Keratinocyte (primary cell): ENCODE results near the gene NT5DC3. TPM values are rescaled to one million over a fixed set of nuclear protein-coding genes. Genes with fewer than 3 reads are reported as not detected.
"Not testable (repeated sequence)": the region's sequence is repeated elsewhere in the genome, so short reads cannot be mapped to it uniquely, and the experiment has no call there.

ENCODE experiments used
- DNase-seq: peaks from one replicate; pipeline ENCODE4 v3.0.0-alpha.2; 2011; ENCODE audit warnings: low read depth, missing footprints, low spot score
- FAIRE-seq: peaks from 2 replicates; lab custom pipeline; 2011; peaks lifted over from hg19 to GRCh38; lab: Jason Lieb, UNC
- H2AFZ ChIP-seq: 2 replicates; pipeline ENCODE4 v1.6.0; 2012; ENCODE audit warnings: low read length, control low read depth, inconsistent platforms; ENCODE audit not compliant: control insufficient read depth
- H3K27ac ChIP-seq: 2 replicates; pipeline ENCODE4 v1.5.1; 2011; ENCODE audit warnings: low read length; ENCODE audit not compliant: control insufficient read depth, insufficient read depth
- H3K27me3 ChIP-seq: 3 replicates; pipeline ENCODE4 v1.6.0; 2011; ENCODE audit warnings: low read length; ENCODE audit not compliant: control insufficient read depth, insufficient read depth; ENCODE audit errors: extremely low read depth
- H3K36me3 ChIP-seq, 2 experiments: 2 replicates in 1 of 2; 3 replicates in 1 of 2; pipeline ENCODE4 v1.5.1; 2011; ENCODE audit warnings: low read length in 2 of 2, mild to moderate bottlenecking in 1 of 2; ENCODE audit not compliant: control insufficient read depth in 2 of 2, insufficient read depth in 2 of 2; ENCODE audit errors: extremely low read depth in 1 of 2
- H3K4me1 ChIP-seq: 3 replicates; pipeline ENCODE4 v1.5.1; 2011; ENCODE audit warnings: low read length; ENCODE audit not compliant: control insufficient read depth, insufficient read depth; ENCODE audit errors: extremely low read depth
- H3K4me2 ChIP-seq: 3 replicates; pipeline ENCODE4 v1.6.0; 2011; ENCODE audit warnings: low read depth, low read length; ENCODE audit not compliant: control insufficient read depth, insufficient read depth; ENCODE audit errors: extremely low read depth
- H3K4me3 ChIP-seq, 3 experiments: fragments of 200-600 bp in 1 of 3; sonication (generic) in 1 of 3; 2 replicates in 2 of 3; 3 replicates in 1 of 3; pipeline ENCODE4 v1.5.1; 2011 to 2016; ENCODE audit warnings: low read length in 3 of 3, mild to moderate bottlenecking in 3 of 3, control low read depth in 2 of 3, inconsistent platforms in 1 of 3, low read depth in 1 of 3, mixed read lengths in 1 of 3, mixed run types in 1 of 3, moderate library complexity in 1 of 3; ENCODE audit not compliant: control insufficient read depth in 2 of 3, insufficient read depth in 2 of 3; ENCODE audit errors: extremely low read depth in 1 of 3
- H3K79me2 ChIP-seq: 2 replicates; pipeline ENCODE4 v1.6.0; 2012; ENCODE audit warnings: low read length; ENCODE audit not compliant: control insufficient read depth, insufficient read depth
- H3K9ac ChIP-seq: 3 replicates; pipeline ENCODE4 v1.6.0; 2011; ENCODE audit warnings: low read length; ENCODE audit not compliant: control insufficient read depth, insufficient read depth; ENCODE audit errors: extremely low read depth
- H3K9me1 ChIP-seq: 3 replicates; pipeline ENCODE4 v1.6.0; 2011; ENCODE audit warnings: low read length; ENCODE audit not compliant: control insufficient read depth, insufficient read depth; ENCODE audit errors: extremely low read depth
- H3K9me3 ChIP-seq: 2 replicates; pipeline ENCODE4 v1.5.1; 2012; ENCODE audit warnings: low read depth, low read length; ENCODE audit not compliant: control insufficient read depth
- H4K20me1 ChIP-seq: 3 replicates; pipeline ENCODE4 v1.6.0; 2011; ENCODE audit warnings: low read length; ENCODE audit not compliant: control insufficient read depth, insufficient read depth; ENCODE audit errors: extremely low read depth
- EZH2 ChIP-seq: IDR thresholded peaks from one replicate; pipeline ENCODE4 v1.6.1; 2012; ENCODE audit warnings: inconsistent platforms, mild to moderate bottlenecking, low read length, moderate library complexity
- dilution Hi-C: fragments of 300-500 bp; cut with MboI; formaldehyde crosslinking; loops from one replicate; pipeline ENCODE4 v1.7.0; 2020; ENCODE audit warnings: low sequenced_read_pairs; ENCODE audit not compliant: extremely low pct_ligation_motif_present
- polyA plus RNA-seq, 5 experiments: library from polyadenylated mRNA; depleted of rRNA in 3 of 5; stranded (reverse) in 3 of 5; stranded (forward) in 1 of 5; unstranded in 1 of 5; fragments of >200 nt; gene quantifications; 1 replicate in 1 of 5; 2 replicates in 3 of 5; 3 replicates in 1 of 5; pipeline versions ENCODE4 v1.2.1 to v1.2.3, GENCODE V29; 2011 to 2012; ENCODE audit warnings: missing spikeins in 2 of 5, low read depth in 1 of 5, low replicate concordance in 1 of 5
- TF ChIP-seq, protein P1 (sequence below), 3 experiments: IDR thresholded peaks in 1 of 3; conservative IDR thresholded peaks in 1 of 3; optimal IDR thresholded peaks in 1 of 3; 2 replicates in 2 of 3; 3 replicates in 1 of 3; pipeline versions ENCODE3 to v1.5.1; 2011; ENCODE audit warnings: low read length in 3 of 3, mild to moderate bottlenecking in 3 of 3, moderate library complexity in 2 of 3, control low read depth in 1 of 3, inconsistent platforms in 1 of 3; ENCODE audit not compliant: insufficient read depth in 2 of 3; ENCODE audit errors: extremely low read depth in 1 of 3

Gene NT5DC3
- polyA plus RNA-seq, 1 donor (not counting 4 experiments of a cell fraction or from before 2014, with no cell fraction given): 12.8 TPM

GRCh38 chr12:103810111-103810510, 30.9 kb downstream of the NT5DC3 start:
- H3K79me2 ChIP-seq: peaks cover 58% of the 10 kb centered on the region
- H2AFZ ChIP-seq: no peak overlapping the region
- dilution Hi-C loops: no loop called here
- peaks cover 19% of the 10 kb centered on the region for H3K4me1 ChIP-seq
- H4K20me1 ChIP-seq: no peaks in the 10 kb centered on the region
- no peaks in the 10 kb centered on the region for H3K9me1 ChIP-seq
- H3K9ac ChIP-seq: no peak overlapping the region
- no peaks in the 10 kb centered on the region for H3K9me3 ChIP-seq
- peaks cover 25 to 32% of the 10 kb centered on the region in 2 experiments for H3K36me3 ChIP-seq
- no peak overlapping the region for H3K4me2 ChIP-seq
- H3K27ac ChIP-seq: no peak overlapping the region
- TF ChIP-seq, protein P1, sequence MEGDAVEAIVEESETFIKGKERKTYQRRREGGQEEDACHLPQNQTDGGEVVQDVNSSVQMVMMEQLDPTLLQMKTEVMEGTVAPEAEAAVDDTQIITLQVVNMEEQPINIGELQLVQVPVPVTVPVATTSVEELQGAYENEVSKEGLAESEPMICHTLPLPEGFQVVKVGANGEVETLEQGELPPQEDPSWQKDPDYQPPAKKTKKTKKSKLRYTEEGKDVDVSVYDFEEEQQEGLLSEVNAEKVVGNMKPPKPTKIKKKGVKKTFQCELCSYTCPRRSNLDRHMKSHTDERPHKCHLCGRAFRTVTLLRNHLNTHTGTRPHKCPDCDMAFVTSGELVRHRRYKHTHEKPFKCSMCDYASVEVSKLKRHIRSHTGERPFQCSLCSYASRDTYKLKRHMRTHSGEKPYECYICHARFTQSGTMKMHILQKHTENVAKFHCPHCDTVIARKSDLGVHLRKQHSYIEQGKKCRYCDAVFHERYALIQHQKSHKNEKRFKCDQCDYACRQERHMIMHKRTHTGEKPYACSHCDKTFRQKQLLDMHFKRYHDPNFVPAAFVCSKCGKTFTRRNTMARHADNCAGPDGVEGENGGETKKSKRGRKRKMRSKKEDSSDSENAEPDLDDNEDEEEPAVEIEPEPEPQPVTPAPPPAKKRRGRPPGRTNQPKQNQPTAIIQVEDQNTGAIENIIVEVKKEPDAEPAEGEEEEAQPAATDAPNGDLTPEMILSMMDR (optimal IDR thresholded peaks at IDR 0.05 in 1 of 3, IDR thresholded peaks at IDR 0.05 in 1 of 3, conservative IDR thresholded peaks at IDR 0.05 in 1 of 3; ENCODE audit: extremely low read depth in 1 of 3, insufficient read depth in 2 of 3, low read length in 3 of 3): no peak
- no peak for TF ChIP-seq EZH2
- FAIRE-seq (no peak), DNase-seq (no peak)
- H3K27me3 ChIP-seq: no peaks in the 10 kb centered on the region
- H3K4me3 ChIP-seq: no peak overlapping the region

- H3K27ac ChIP-seq, dilution Hi-C loops, FAIRE-seq, H3K27me3 ChIP-seq, DNase-seq, H3K9me1 ChIP-seq, H3K4me3 ChIP-seq, H3K4me2 ChIP-seq, H3K9ac ChIP-seq, H2AFZ ChIP-seq, H3K9me3 ChIP-seq, H4K20me1 ChIP-seq: not testable (repeated sequence)
- Histone ChIP-seq H3K79me2 (peaks cover 57% of the 10 kb centered on the region), H3K36me3 (peaks cover 25 to 31% of the 10 kb centered on the region in 2 experiments), H3K4me1 (peaks cover 24% of the 10 kb centered on the region)
Measured at GRCh38 chr12:103809639-103810038, 31.4 kb downstream of the NT5DC3 start.

- Histone ChIP-seq H3K27ac (no peak overlapping the region), H3K4me1 (peaks cover 28% of the 10 kb centered on the region), H3K9ac (no peak overlapping the region), H3K9me1 (no peaks in the 10 kb centered on the region), H4K20me1 (no peaks in the 10 kb centered on the region), H3K36me3 (peaks cover 25 to 31% of the 10 kb centered on the region in 2 experiments), H3K4me2 (no peak overlapping the region), H2AFZ (no peak overlapping the region), H3K4me3 (no peak overlapping the region), H3K27me3 (no peaks in the 10 kb centered on the region), H3K79me2 (peaks cover 59% of the 10 kb centered on the region), H3K9me3 (no peaks in the 10 kb centered on the region)
- no peak for TF ChIP-seq EZH2
- TF ChIP-seq, protein P1 (optimal IDR thresholded peaks at IDR 0.05 in 1 of 3, IDR thresholded peaks at IDR 0.05 in 1 of 3, conservative IDR thresholded peaks at IDR 0.05 in 1 of 3; ENCODE audit: extremely low read depth in 1 of 3, insufficient read depth in 2 of 3, low read length in 3 of 3): no peak
- no peak for DNase-seq
- no peak for FAIRE-seq
- dilution Hi-C loops: no loop called here
Measured at GRCh38 chr12:103809154-103809553, 31.9 kb downstream of the NT5DC3 start.
